Measurements from ENCODE around the gene TMEM119. TPM values are rescaled to one million over a fixed set of nuclear protein-coding genes. Genes with fewer than 3 reads are reported as not detected.

Gene TMEM119
- total and polyA plus RNA-seq, 2 of the 8 experiments (the other 6 are each of a cell fraction or from before 2014, with no cell fraction given), result 0.35 to 0.61 TPM

DNA sequence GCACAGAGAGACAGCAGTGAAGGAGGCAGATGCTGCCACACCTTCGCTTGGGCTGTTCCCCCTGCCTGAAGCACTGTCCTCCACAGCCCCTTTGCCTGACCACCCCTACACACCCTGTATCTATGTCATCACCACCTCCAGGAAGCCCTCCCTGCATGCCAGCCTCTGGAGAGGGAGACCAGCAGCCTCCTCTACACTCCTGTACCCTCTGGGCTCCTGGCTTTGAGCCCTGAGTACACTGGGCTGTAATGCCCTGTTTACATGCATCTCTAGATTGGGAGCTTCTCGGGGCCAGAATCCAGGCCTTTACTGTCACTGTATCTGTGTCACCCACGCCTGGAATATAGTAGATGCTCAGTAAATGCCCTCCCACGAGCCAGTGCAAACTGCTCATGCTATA is 5.9 kb upstream of the TMEM119 start (continued):
- no peak for TF ChIP-seq RAD21 (IDR thresholded peaks at IDR 0.05 in 1 of 2, conservative IDR thresholded peaks at IDR 0.05 in 1 of 2; ENCODE audit: low read depth in 2 of 2, low read length in 2 of 2)
- TF ChIP-seq TEAD4 (IDR thresholded peaks at IDR 0.05; ENCODE audit: low read depth, low read length), result no peak
